Fibroblast of villous mesenchyme (primary cell): ENCODE measurements around the gene KCNQ5. TPM values are rescaled to one million over a fixed set of nuclear protein-coding genes. Genes with fewer than 3 reads are reported as not detected.

Experiments used
- DNase-seq: peaks from one replicate; pipeline ENCODE4 v3.0.0-alpha.2; 2010; ENCODE audit warnings: low read depth
- H3K4me3 ChIP-seq: 2 replicates; pipeline ENCODE4 v1.5.1; 2011; ENCODE audit warnings: low read depth, mild to moderate bottlenecking, low read length
- CTCF ChIP-seq: IDR thresholded peaks from 2 replicates; pipeline ENCODE4 v1.5.1; 2012; ENCODE audit warnings: low read depth, mild to moderate bottlenecking, low read length; ENCODE audit not compliant: insufficient read depth
- total RNA-seq: library from RNA; depleted of rRNA; stranded (reverse); fragments of >200 nt; gene quantifications from 2 replicates; pipeline ENCODE4 v1.2.3, GENCODE V29; 2012

KCNQ5 gene
- total RNA-seq, 1 donor = 0.86 TPM

GRCh38 chr6:72967329-72967728 lies 345.5 kb downstream of the KCNQ5 start:
- H3K4me3 ChIP-seq = no peak overlapping the region
- no peak for DNase-seq
- no peak for TF ChIP-seq CTCF

GRCh38 chr6:72968704-72969103 lies 346.8 kb downstream of the KCNQ5 start:
- no peak overlapping the region for H3K4me3 ChIP-seq
- no peak for TF ChIP-seq CTCF
- DNase-seq = peak; percentile 63

- no peak for TF ChIP-seq CTCF
- no peak overlapping the region for H3K4me3 ChIP-seq
- no peak for DNase-seq
Measured at GRCh38 chr6:72969666-72970065, 347.8 kb downstream of the KCNQ5 start.

- H3K4me3 ChIP-seq = no peak overlapping the region
- TF ChIP-seq CTCF = no peak
- no peak for DNase-seq
Measured at GRCh38 chr6:72972579-72972978, 350.7 kb downstream of the KCNQ5 start.

- TF ChIP-seq CTCF = no peak
- no peak for DNase-seq
- no peak overlapping the region for H3K4me3 ChIP-seq
Measured at GRCh38 chr6:72974276-72974675, 352.4 kb downstream of the KCNQ5 start.

GRCh38 chr6:72975352-72975752 lies 353.5 kb downstream of the KCNQ5 start:
- TF ChIP-seq CTCF = no peak
- no peak for DNase-seq
- no peak overlapping the region for H3K4me3 ChIP-seq

- no peak for DNase-seq
- no peak for TF ChIP-seq CTCF
- H3K4me3 ChIP-seq = no peak overlapping the region
Measured at GRCh38 chr6:72976484-72976883, 354.6 kb downstream of the KCNQ5 start.
